ENCODE data around the gene HAO2. TPM values are rescaled to one million over a fixed set of nuclear protein-coding genes. Genes with fewer than 3 reads are reported as not detected.
"Not testable (repeated sequence)": the region's sequence is repeated elsewhere in the genome, so short reads cannot be mapped to it uniquely, and the experiment has no call there.

HAO2 gene
- total and polyA plus RNA-seq, 2 donors = 5.8 to 6.0 TPM

DNA sequence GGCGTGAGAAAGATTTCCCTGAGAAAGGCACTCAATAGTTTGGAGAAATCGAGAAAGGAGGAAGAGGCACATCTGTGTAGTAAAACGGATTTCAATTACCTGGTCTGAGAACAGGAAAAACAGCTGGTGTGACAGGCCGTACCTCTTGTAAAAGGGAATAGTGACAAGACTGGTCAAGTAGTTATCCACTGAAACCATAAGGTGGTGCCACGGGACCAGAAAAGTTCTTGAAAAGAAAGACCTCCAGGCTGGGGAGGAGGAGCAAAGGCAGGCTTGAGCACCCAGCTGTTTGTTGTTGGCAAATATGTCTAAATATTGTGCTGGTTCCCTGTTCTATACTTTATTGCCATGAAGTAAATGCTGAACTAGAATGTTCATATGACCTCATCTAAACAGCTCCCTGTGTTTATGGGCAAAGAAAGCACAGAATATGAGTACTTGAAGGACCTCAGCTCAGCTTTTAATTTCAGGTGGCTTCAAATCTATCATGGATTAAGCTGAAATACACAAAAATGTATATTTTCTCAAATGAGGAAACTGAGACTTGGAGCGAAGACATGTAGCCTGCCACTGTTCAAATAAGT, 4.0 kb downstream of the HAO2 start:
- peaks cover 0 to 3% of the 10 kb centered on the region in 2 donors for H3K4me1 ChIP-seq (ENCODE audit: control insufficient read depth in 2 of 2, insufficient read depth in 2 of 2, low read length in 2 of 2)
- no peaks in the 10 kb centered on the region for H3K36me3 ChIP-seq (ENCODE audit: control insufficient read depth in 2 of 2, insufficient read depth in 2 of 2, low read length in 1 of 2)
- H3K9me3 ChIP-seq (ENCODE audit: control insufficient read depth in 2 of 2, insufficient read depth in 1 of 2, low read length in 1 of 2) = no peaks in the 10 kb centered on the region
- no peaks in the 10 kb centered on the region for H3K27me3 ChIP-seq (ENCODE audit: control insufficient read depth in 2 of 2, insufficient read depth in 1 of 2, low read length in 1 of 2)
- WGBS = 29% methylated on average over 6 of the region's 6 CpGs
- no peak overlapping the region for H3K27ac ChIP-seq (ENCODE audit: low read depth in 1 of 2, low read length in 1 of 2)
- DNase-seq (ENCODE audit: low read depth in 6 of 9, low spot score in 9 of 9) = no peak
- H3K4me3 ChIP-seq (ENCODE audit: low read length in 2 of 2) = no peak overlapping the region

DNA sequence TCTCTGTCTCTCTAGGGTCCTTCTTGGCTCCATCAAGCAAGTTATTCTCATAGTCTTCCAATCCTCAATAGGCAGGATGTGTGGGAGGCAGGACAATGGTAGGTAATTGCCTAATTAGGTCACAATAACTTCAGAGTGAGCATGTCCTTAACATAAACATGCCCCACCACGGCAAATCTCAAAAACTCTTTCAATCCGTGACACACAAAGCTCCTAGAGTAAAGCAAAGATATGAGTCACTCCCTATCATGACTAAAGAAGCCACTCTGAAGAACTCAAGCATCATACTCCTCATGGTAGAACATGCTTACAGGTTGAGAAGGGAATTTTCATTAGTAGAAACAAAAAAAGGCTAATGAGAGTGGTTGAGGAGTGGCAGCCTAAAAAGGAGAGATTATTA, 4.9 kb downstream of the HAO2 start:
- Histone ChIP-seq H3K4me3 (ENCODE audit: low read length in 2 of 2) (no peak overlapping the region), H3K4me1 (ENCODE audit: control insufficient read depth in 2 of 2, insufficient read depth in 2 of 2, low read length in 2 of 2) (peaks cover 0 to 3% of the 10 kb centered on the region in 2 donors), H3K27me3 (ENCODE audit: control insufficient read depth in 2 of 2, insufficient read depth in 1 of 2, low read length in 1 of 2) (no peaks in the 10 kb centered on the region), H3K36me3 (ENCODE audit: control insufficient read depth in 2 of 2, insufficient read depth in 2 of 2, low read length in 1 of 2) (no peaks in the 10 kb centered on the region), H3K9me3 (ENCODE audit: control insufficient read depth in 2 of 2, insufficient read depth in 1 of 2, low read length in 1 of 2) (no peaks in the 10 kb centered on the region), H3K27ac (ENCODE audit: low read depth in 1 of 2, low read length in 1 of 2) (no peak overlapping the region)
- 85% methylated on average over 2 of the region's 2 CpGs for WGBS
- no peak for DNase-seq (ENCODE audit: low read depth in 6 of 9, low spot score in 9 of 9)

DNA sequence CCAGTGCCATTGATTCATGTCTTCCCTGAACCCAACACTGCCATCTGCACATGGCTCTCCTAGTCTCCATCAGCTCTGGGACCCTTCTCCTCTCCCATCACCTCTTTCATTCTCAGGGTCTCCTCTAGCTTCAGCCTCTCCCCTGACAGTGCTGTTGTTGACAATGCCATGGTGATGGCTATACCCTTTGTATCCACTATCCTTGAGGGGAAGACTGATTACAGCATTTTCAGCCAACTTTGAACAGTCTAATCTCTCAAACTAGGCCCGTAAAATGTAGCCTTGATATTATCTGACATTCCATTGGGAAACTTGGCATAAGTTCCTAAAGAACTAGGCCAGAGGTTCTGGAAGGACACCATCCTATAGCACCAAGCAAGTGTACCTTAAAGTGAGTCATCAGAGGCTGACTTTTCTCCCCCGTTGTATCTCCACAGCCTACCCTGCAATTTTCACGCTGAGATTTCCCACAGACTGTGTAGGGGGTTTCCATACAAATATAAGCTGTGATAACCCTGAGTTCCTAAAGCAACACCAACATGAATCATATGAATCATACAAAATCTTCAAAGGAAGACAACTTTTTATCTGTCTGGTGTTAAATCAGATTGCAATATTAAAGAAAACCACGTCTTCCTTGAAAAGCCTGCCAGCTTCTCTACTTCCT, 5.8 kb downstream of the HAO2 start:
- Histone ChIP-seq H3K36me3 (ENCODE audit: control insufficient read depth in 2 of 2, insufficient read depth in 2 of 2, low read length in 1 of 2) (no peaks in the 10 kb centered on the region), H3K4me3 (ENCODE audit: low read length in 2 of 2) (no peak overlapping the region), H3K4me1 (ENCODE audit: control insufficient read depth in 2 of 2, insufficient read depth in 2 of 2, low read length in 2 of 2) (peaks cover 0 to 3% of the 10 kb centered on the region in 2 donors), H3K9me3 (ENCODE audit: control insufficient read depth in 2 of 2, insufficient read depth in 1 of 2, low read length in 1 of 2) (no peaks in the 10 kb centered on the region), H3K27ac (ENCODE audit: low read depth in 1 of 2, low read length in 1 of 2) (no peak overlapping the region), H3K27me3 (ENCODE audit: control insufficient read depth in 2 of 2, insufficient read depth in 1 of 2, low read length in 1 of 2) (no peaks in the 10 kb centered on the region)
- whole genome bisulfite sequencing = 71% methylated on average over 4 of the region's 4 CpGs
- DNase-seq (ENCODE audit: low read depth in 6 of 9, low spot score in 9 of 9) = no peak

DNA sequence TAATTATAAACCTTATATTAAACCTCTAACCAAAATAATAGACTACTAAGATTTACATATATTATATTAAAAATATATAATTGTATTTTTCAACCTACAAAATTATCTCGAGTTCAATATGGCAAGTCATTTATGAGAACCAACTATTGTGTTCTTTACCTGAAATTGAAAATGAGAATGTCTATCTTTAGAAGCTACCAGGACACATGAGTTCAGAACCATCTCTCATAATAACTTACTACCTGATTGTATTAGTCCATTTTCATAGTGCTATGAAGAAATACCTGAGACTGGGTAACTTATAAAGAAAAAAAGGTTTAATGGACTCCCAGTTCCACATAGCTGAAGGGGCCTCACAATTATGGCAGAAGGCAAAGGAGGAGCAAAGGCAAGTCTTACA, 6.8 kb downstream of the HAO2 start:
- no peaks in the 10 kb centered on the region for H3K36me3 ChIP-seq (ENCODE audit: control insufficient read depth in 2 of 2, insufficient read depth in 2 of 2, low read length in 1 of 2)
- H3K9me3 ChIP-seq (ENCODE audit: control insufficient read depth in 2 of 2, insufficient read depth in 1 of 2, low read length in 1 of 2) = no peaks in the 10 kb centered on the region
- no peaks in the 10 kb centered on the region for H3K27me3 ChIP-seq (ENCODE audit: control insufficient read depth in 2 of 2, insufficient read depth in 1 of 2, low read length in 1 of 2)
- H3K4me3 ChIP-seq (ENCODE audit: low read length in 2 of 2) = no peak overlapping the region
- H3K4me1 ChIP-seq (ENCODE audit: control insufficient read depth in 2 of 2, insufficient read depth in 2 of 2, low read length in 2 of 2) = peaks cover 0 to 3% of the 10 kb centered on the region in 2 donors
- DNase-seq (ENCODE audit: low read depth in 6 of 9, low spot score in 9 of 9) = no peak
- H3K27ac ChIP-seq (ENCODE audit: low read depth in 1 of 2, low read length in 1 of 2) = no peak overlapping the region
- 93% methylated on average over 1 of the region's 1 CpG for WGBS

DNA sequence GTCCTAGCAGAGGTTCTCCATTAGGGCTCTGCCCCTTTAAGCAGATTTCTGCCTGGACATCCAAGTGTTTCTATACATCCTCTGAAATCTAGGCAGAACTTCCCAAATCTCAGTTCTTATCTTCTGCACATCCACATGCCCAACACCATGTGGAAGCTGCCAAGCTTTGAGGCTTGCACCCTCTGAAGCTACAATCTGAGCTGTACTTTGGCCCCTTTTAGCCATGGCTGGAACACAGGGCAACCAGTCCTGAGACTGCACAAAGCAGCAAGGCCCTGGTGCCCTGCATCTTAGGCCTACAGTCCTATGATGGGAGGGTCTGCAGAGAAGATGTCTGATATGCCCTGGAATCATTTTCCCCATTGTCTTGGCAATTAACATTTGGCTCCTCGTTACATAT, 8.0 kb downstream of the HAO2 start:
- 84% methylated on average over 1 of the region's 1 CpG for whole genome bisulfite sequencing
- Histone ChIP-seq H3K27ac (ENCODE audit: low read depth in 1 of 2, low read length in 1 of 2) (no peak overlapping the region), H3K36me3 (ENCODE audit: control insufficient read depth in 2 of 2, insufficient read depth in 2 of 2, low read length in 1 of 2) (no peaks in the 10 kb centered on the region)

DNA sequence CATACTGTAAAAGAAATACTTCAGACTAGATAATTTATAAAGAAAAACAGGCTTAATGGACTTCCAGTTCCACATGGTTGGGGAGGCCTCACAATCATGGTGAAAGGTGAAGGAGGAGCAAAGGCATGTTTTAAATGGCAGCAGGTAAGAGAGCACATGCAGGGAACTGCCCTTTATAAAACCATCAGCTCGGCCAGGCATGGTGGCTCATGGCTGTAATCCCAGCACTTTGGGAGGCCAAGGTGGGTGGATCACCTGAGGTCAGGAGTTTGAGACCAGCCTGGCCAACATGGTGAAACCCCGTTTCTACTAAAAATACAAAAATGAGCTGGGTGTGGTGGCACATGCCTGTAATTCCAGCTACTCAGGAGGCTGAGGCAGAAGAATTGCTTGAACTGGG, 9.0 kb downstream of the HAO2 start:
- H3K36me3 ChIP-seq (ENCODE audit: control insufficient read depth in 2 of 2, insufficient read depth in 2 of 2, low read length in 1 of 2); H3K27me3 ChIP-seq (ENCODE audit: control insufficient read depth in 2 of 2, insufficient read depth in 1 of 2, low read length in 1 of 2); H3K9me3 ChIP-seq (ENCODE audit: control insufficient read depth in 2 of 2, insufficient read depth in 1 of 2, low read length in 1 of 2); H3K4me1 ChIP-seq (ENCODE audit: control insufficient read depth in 2 of 2, insufficient read depth in 2 of 2, low read length in 2 of 2); DNase-seq (ENCODE audit: low read depth in 6 of 9, low spot score in 9 of 9); H3K4me3 ChIP-seq (ENCODE audit: low read length in 2 of 2); H3K27ac ChIP-seq (ENCODE audit: low read depth in 1 of 2, low read length in 1 of 2): not testable (repeated sequence)
- 97% methylated on average over 2 of the region's 2 CpGs for WGBS

More for the DNA sequence above, 8.0 kb downstream of the HAO2 start:
- H3K4me1 ChIP-seq (ENCODE audit: control insufficient read depth in 2 of 2, insufficient read depth in 2 of 2, low read length in 2 of 2) = peaks cover 0 to 3% of the 10 kb centered on the region in 2 donors
- no peaks in the 10 kb centered on the region for H3K27me3 ChIP-seq (ENCODE audit: control insufficient read depth in 2 of 2, insufficient read depth in 1 of 2, low read length in 1 of 2)
- no peak overlapping the region for H3K4me3 ChIP-seq (ENCODE audit: low read length in 2 of 2)
- no peaks in the 10 kb centered on the region for H3K9me3 ChIP-seq (ENCODE audit: control insufficient read depth in 2 of 2, insufficient read depth in 1 of 2, low read length in 1 of 2)
- no peak for DNase-seq (ENCODE audit: low read depth in 6 of 9, low spot score in 9 of 9)

DNA sequence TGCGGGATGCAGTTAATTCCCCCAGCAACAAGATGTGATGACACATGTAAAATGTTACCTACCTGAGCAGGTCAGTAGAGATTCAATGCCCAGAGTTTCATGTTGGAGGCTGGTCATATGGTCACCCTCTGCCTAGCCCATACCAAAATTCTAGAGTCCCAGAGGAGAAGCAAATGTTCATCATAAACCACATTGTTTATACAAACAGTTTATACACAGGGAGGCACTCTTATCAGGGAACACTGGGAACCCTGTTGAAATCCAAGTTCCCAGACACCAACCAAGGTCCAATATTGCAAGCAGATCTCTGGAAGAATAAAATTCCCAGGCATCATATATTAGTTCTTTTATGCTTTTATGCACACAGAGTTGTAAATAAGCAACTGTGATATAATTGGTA, 10.5 kb downstream of the HAO2 start:
- no peak overlapping the region for H3K27ac ChIP-seq (ENCODE audit: low read depth in 1 of 2, low read length in 1 of 2)
- no peak for DNase-seq (ENCODE audit: low read depth in 6 of 9, low spot score in 9 of 9)
- H3K4me1 ChIP-seq (ENCODE audit: control insufficient read depth in 2 of 2, insufficient read depth in 2 of 2, low read length in 2 of 2) = peaks cover 0 to 3% of the 10 kb centered on the region in 2 donors
- no peaks in the 10 kb centered on the region for H3K36me3 ChIP-seq (ENCODE audit: control insufficient read depth in 2 of 2, insufficient read depth in 2 of 2, low read length in 1 of 2)
- H3K27me3 ChIP-seq (ENCODE audit: control insufficient read depth in 2 of 2, insufficient read depth in 1 of 2, low read length in 1 of 2) = no peaks in the 10 kb centered on the region
- H3K9me3 ChIP-seq (ENCODE audit: control insufficient read depth in 2 of 2, insufficient read depth in 1 of 2, low read length in 1 of 2) = no peaks in the 10 kb centered on the region
- H3K4me3 ChIP-seq (ENCODE audit: low read length in 2 of 2) = no peak overlapping the region
- 98% methylated on average over 1 of the region's 1 CpG for WGBS

DNA sequence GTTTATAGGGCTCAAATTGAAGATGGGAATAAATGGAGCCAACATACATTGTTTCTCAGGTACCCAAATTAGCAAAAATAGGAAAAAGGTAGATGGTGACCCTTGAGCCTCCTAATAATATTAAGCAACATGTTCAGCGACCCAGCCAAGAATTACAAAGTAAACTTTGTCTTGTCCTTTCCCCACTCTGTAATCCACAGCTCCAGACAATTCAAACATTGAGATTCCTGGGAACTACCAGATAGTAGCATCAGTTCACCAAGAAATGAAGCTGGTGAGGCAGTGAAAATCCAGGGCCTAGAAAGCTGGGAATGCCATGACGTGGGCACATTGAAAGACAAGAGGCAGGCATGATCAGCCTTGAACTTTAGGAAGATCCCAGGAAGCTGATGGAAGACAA, 11.7 kb downstream of the HAO2 start:
- Histone ChIP-seq H3K27me3 (ENCODE audit: control insufficient read depth in 2 of 2, insufficient read depth in 1 of 2, low read length in 1 of 2) (no peaks in the 10 kb centered on the region), H3K4me3 (ENCODE audit: low read length in 2 of 2) (no peak overlapping the region), H3K4me1 (ENCODE audit: control insufficient read depth in 2 of 2, insufficient read depth in 2 of 2, low read length in 2 of 2) (no peaks in the 10 kb centered on the region), H3K36me3 (ENCODE audit: control insufficient read depth in 2 of 2, insufficient read depth in 2 of 2, low read length in 1 of 2) (no peaks in the 10 kb centered on the region), H3K9me3 (ENCODE audit: control insufficient read depth in 2 of 2, insufficient read depth in 1 of 2, low read length in 1 of 2) (no peaks in the 10 kb centered on the region), H3K27ac (ENCODE audit: low read depth in 1 of 2, low read length in 1 of 2) (no peak overlapping the region)
- WGBS = 84% methylated on average over 2 of the region's 2 CpGs
- no peak for DNase-seq (ENCODE audit: low read depth in 6 of 9, low spot score in 9 of 9)

DNA sequence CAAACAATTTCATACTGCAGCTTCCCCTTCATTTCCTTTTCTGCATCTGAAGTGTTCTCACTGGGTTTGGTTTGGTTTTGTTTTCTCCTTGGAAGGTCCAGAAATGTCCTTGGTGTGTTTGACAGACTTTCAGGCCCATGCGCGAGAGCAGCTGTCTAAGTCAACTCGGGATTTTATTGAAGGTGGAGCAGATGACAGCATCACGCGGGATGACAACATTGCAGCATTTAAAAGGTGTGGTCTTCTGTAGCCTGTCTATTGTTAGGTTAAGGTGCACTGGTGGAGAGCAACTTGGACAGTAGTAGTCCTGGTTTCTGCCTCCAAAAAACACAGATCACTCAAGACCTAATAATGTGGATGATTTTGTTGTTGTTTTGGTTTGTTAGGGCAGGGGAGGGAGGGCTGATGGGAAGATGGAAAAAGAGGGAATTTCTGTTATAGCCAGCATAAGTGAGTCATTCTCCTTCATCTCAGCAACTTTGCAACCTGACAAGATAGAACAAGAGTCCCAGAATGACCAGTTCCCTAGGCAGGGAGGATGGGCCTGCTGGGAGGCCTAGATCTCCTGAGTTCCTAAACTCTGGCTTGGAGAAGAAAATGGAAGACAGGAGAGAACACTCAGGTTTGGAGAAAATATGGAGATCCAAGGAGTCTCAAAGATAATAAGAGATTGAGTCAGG, 12.5 kb downstream of the HAO2 start:
- H3K36me3 ChIP-seq (ENCODE audit: control insufficient read depth in 2 of 2, insufficient read depth in 2 of 2, low read length in 1 of 2) = no peaks in the 10 kb centered on the region
- no peaks in the 10 kb centered on the region for H3K9me3 ChIP-seq (ENCODE audit: control insufficient read depth in 2 of 2, insufficient read depth in 1 of 2, low read length in 1 of 2)
- no peaks in the 10 kb centered on the region for H3K27me3 ChIP-seq (ENCODE audit: control insufficient read depth in 2 of 2, insufficient read depth in 1 of 2, low read length in 1 of 2)
- H3K4me3 ChIP-seq (ENCODE audit: low read length in 2 of 2) = no peak overlapping the region
- H3K27ac ChIP-seq (ENCODE audit: low read depth in 1 of 2, low read length in 1 of 2) = no peak overlapping the region
- 98% methylated on average over 5 of the region's 5 CpGs for WGBS
- no peak for DNase-seq (ENCODE audit: low read depth in 6 of 9, low spot score in 9 of 9)
- H3K4me1 ChIP-seq (ENCODE audit: control insufficient read depth in 2 of 2, insufficient read depth in 2 of 2, low read length in 2 of 2) = no peaks in the 10 kb centered on the region
